GM23338 (cell line): ENCODE measurements around the gene IQSEC3.

ENCODE experiments used
- CREB1 ChIP-seq: fragments of 250-450 bp; sonication (Bioruptor Pico); IDR thresholded peaks from 2 replicates; pipeline ENCODE4 v1.5.0; 2020; ENCODE audit warnings: low read depth, mild to moderate bottlenecking, moderate library complexity
- EZH2 ChIP-seq: fragments of 200-600 bp; sonication (generic); IDR thresholded peaks from one replicate; pipeline ENCODE4 v1.8.0; 2017; ENCODE audit warnings: antibody characterized with exemption, mild to moderate bottlenecking, low read depth; ENCODE audit not compliant: unreplicated experiment
- EZH2phosphoT487 ChIP-seq: fragments of 200-600 bp; sonication (generic); IDR thresholded peaks from one replicate; pipeline ENCODE4 v1.8.1; 2018; ENCODE audit warnings: antibody characterized with exemption; ENCODE audit not compliant: unreplicated experiment
- JUNB ChIP-seq: IDR thresholded peaks from one replicate; pipeline ENCODE4 v1.6.1; 2016; ENCODE audit warnings: antibody characterized with exemption; ENCODE audit not compliant: unreplicated experiment
- POLR2AphosphoS5 ChIP-seq: IDR thresholded peaks from 2 replicates; pipeline ENCODE4 v1.6.1; 2016; ENCODE audit warnings: antibody characterized with exemption, low read depth
- TF ChIP-seq, protein P1 (sequence below): IDR thresholded peaks from one replicate; pipeline ENCODE4 v1.6.1; 2018; ENCODE audit warnings: antibody characterized with exemption; ENCODE audit not compliant: unreplicated experiment
- TF ChIP-seq, protein P2 (sequence below), 2 experiments: fragments of 200-600 bp in 1 of 2; sonication (generic) in 1 of 2; conservative IDR thresholded peaks; 2 replicates each; pipeline versions ENCODE4 v1.5.1 to v1.6.1; 2016 to 2017; ENCODE audit warnings: antibody characterized with exemption in 2 of 2, low read depth in 2 of 2, mild to moderate bottlenecking in 2 of 2, moderate library complexity in 1 of 2
- TF ChIP-seq, protein P3 (sequence below): IDR thresholded peaks from 2 replicates; pipeline ENCODE4 v1.6.1; 2016; ENCODE audit warnings: antibody characterized with exemption

DNA sequence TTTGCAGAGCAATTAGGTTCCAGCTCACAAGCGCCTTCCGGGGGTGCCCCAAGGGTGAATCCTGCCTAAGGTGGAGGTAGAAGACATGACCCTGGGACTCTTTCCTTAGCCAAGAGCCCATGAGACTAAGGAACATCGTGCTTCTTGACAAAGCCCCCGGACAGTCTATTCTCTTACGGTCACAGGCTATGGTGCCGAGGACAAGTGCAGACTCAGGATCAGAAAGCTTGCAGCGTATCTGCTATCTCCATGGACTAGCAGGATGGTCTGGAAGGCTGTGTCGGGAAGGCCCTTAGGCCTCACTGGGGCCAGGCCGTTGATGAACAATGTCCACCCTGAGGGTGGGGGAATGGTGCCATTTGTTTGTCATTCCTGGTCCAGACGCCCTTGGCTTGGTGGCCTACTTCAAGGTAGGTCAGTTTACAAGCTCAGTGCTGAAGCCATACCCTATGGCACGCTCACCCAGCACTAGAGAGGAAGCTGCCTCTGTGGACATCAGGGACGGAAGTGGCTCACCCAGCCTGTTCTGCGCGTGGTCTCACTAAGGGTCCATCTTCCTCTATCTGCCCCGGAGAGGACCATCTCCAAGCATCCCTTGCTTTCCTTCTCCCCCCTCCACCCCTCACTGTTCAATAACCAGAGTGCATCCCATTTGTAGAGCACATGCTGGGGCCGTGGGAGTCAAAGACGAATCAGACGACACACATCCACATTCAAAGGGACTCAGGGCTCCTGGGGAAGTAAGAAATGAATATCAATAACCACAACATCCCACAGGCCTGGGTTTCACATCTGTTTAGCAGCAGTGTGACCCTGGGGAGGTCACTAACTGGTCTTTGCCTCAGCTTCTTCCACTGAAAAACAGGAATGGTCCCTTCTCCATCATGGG is 45.0 kb upstream of the IQSEC3 start:
- TF ChIP-seq, protein P1, sequence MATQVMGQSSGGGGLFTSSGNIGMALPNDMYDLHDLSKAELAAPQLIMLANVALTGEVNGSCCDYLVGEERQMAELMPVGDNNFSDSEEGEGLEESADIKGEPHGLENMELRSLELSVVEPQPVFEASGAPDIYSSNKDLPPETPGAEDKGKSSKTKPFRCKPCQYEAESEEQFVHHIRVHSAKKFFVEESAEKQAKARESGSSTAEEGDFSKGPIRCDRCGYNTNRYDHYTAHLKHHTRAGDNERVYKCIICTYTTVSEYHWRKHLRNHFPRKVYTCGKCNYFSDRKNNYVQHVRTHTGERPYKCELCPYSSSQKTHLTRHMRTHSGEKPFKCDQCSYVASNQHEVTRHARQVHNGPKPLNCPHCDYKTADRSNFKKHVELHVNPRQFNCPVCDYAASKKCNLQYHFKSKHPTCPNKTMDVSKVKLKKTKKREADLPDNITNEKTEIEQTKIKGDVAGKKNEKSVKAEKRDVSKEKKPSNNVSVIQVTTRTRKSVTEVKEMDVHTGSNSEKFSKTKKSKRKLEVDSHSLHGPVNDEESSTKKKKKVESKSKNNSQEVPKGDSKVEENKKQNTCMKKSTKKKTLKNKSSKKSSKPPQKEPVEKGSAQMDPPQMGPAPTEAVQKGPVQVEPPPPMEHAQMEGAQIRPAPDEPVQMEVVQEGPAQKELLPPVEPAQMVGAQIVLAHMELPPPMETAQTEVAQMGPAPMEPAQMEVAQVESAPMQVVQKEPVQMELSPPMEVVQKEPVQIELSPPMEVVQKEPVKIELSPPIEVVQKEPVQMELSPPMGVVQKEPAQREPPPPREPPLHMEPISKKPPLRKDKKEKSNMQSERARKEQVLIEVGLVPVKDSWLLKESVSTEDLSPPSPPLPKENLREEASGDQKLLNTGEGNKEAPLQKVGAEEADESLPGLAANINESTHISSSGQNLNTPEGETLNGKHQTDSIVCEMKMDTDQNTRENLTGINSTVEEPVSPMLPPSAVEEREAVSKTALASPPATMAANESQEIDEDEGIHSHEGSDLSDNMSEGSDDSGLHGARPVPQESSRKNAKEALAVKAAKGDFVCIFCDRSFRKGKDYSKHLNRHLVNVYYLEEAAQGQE = no peak
- TF ChIP-seq, protein P2, sequence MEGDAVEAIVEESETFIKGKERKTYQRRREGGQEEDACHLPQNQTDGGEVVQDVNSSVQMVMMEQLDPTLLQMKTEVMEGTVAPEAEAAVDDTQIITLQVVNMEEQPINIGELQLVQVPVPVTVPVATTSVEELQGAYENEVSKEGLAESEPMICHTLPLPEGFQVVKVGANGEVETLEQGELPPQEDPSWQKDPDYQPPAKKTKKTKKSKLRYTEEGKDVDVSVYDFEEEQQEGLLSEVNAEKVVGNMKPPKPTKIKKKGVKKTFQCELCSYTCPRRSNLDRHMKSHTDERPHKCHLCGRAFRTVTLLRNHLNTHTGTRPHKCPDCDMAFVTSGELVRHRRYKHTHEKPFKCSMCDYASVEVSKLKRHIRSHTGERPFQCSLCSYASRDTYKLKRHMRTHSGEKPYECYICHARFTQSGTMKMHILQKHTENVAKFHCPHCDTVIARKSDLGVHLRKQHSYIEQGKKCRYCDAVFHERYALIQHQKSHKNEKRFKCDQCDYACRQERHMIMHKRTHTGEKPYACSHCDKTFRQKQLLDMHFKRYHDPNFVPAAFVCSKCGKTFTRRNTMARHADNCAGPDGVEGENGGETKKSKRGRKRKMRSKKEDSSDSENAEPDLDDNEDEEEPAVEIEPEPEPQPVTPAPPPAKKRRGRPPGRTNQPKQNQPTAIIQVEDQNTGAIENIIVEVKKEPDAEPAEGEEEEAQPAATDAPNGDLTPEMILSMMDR (conservative IDR thresholded peaks at IDR 0.05; ENCODE audit: low read depth in 2 of 2) = no peak
- no peak for TF ChIP-seq EZH2
- no peak for TF ChIP-seq CREB1
- no peak for TF ChIP-seq EZH2phosphoT487
- no peak for TF ChIP-seq POLR2AphosphoS5
- TF ChIP-seq, protein P3, sequence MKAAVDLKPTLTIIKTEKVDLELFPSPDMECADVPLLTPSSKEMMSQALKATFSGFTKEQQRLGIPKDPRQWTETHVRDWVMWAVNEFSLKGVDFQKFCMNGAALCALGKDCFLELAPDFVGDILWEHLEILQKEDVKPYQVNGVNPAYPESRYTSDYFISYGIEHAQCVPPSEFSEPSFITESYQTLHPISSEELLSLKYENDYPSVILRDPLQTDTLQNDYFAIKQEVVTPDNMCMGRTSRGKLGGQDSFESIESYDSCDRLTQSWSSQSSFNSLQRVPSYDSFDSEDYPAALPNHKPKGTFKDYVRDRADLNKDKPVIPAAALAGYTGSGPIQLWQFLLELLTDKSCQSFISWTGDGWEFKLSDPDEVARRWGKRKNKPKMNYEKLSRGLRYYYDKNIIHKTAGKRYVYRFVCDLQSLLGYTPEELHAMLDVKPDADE = no peak
- no peak for TF ChIP-seq JUNB
